Peyer's patch (tissue), 4 donors: ENCODE measurements around the gene MOK.

Source experiments
- POLR2A ChIP-seq, 2 donors: fragments of 450-650 bp; IDR thresholded peaks; one replicate each; pipeline ENCODE4 v1.5.1; 2017; ENCODE audit warnings: antibody characterized with exemption in 2 of 2, mild to moderate bottlenecking in 2 of 2, moderate library complexity in 2 of 2
- TF ChIP-seq, protein P1 (sequence below), 6 experiments: fragments of 450-650 bp in 4 of 6; fragments of 200-600 bp in 2 of 6; sonication (generic) in 1 of 6; IDR thresholded peaks; one replicate each; pipeline ENCODE4 v1.5.1; 2017 to 2019; ENCODE audit warnings: antibody characterized with exemption in 6 of 6, mild to moderate bottlenecking in 3 of 6, moderate library complexity in 1 of 6

DNA sequence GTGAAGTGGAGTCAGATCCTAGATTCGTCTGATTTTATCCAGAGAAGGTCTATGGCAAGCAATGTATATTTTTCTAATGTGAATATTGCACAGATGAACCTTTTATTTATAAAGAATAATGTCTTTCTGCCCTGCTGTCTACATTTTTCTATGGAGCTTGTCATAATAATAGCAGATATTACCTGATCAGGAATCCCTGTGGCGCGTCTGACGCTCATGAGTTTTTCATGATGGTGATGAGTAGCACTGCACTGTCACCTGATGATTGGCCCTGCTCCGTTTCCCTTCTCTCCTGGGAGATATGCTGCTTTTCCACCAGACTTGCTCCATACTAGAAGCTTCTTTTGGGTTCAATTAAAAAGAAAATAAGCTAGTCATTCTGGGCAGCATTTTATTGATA lies 37.3 kb upstream of the MOK start:
- no peak for TF ChIP-seq POLR2A (IDR thresholded peaks at IDR 0.05)
- TF ChIP-seq, protein P1, sequence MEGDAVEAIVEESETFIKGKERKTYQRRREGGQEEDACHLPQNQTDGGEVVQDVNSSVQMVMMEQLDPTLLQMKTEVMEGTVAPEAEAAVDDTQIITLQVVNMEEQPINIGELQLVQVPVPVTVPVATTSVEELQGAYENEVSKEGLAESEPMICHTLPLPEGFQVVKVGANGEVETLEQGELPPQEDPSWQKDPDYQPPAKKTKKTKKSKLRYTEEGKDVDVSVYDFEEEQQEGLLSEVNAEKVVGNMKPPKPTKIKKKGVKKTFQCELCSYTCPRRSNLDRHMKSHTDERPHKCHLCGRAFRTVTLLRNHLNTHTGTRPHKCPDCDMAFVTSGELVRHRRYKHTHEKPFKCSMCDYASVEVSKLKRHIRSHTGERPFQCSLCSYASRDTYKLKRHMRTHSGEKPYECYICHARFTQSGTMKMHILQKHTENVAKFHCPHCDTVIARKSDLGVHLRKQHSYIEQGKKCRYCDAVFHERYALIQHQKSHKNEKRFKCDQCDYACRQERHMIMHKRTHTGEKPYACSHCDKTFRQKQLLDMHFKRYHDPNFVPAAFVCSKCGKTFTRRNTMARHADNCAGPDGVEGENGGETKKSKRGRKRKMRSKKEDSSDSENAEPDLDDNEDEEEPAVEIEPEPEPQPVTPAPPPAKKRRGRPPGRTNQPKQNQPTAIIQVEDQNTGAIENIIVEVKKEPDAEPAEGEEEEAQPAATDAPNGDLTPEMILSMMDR (IDR thresholded peaks at IDR 0.05) = no peak
